ENCODE measurements around the gene TSPAN15. TPM values are rescaled to one million over a fixed set of nuclear protein-coding genes. Genes with fewer than 3 reads are reported as not detected.

The TSPAN15 gene
- total RNA-seq, 1 experiment from 2014 or later = 7.7 TPM

- no CpG with 5 or more reads among the region's 7 CpGs for WGBS (ENCODE audit: extremely low coverage, insufficient read length, low lambda C conversion rate)
- Histone ChIP-seq H2BK20ac (ENCODE audit: low read depth, low read length, poor library complexity, severe bottlenecking) (no peak overlapping the region), H3K9ac (ENCODE audit: extremely low read depth, insufficient read length, low read length) (no peak overlapping the region), H4K5ac (ENCODE audit: insufficient read length, low read depth, low read length) (no peak overlapping the region), H3K23ac (ENCODE audit: insufficient read length, low read depth, low read length) (no peak overlapping the region), H2BK5ac (ENCODE audit: insufficient read length, low read length) (no peak overlapping the region), H3K27me3 (ENCODE audit: insufficient read depth, low read length) (no peaks in the 10 kb centered on the region), H4K91ac (ENCODE audit: insufficient read length, low read depth, low read length) (no peak overlapping the region), H3K4me2 (ENCODE audit: insufficient read depth, insufficient read length, low read length) (no peak overlapping the region), H3K4me1 (ENCODE audit: insufficient read depth, low read length) (peaks cover 8% of the 10 kb centered on the region; the same call in 1 of the 2 replicates), H2AK5ac (ENCODE audit: insufficient read length, low read length) (no peak overlapping the region), H3K79me2 (ENCODE audit: insufficient read depth, low read length) (0 out of 2 replicates have a peak, but pooled peaks cover 2% of the 10 kb centered on the region), H3K27ac (ENCODE audit: insufficient read length, low read depth, low read length) (no peak overlapping the region), H3K14ac (ENCODE audit: insufficient read depth, low read length) (no peak overlapping the region), H3T11ph (ENCODE audit: low read length) (no peak overlapping the region), H3K23me2 (ENCODE audit: insufficient read length, low read depth, low read length, poor library complexity, severe bottlenecking) (no peaks in the 10 kb centered on the region), H3K4ac (ENCODE audit: low read depth, low read length) (no peak overlapping the region), H3K56ac (ENCODE audit: insufficient read length, low read depth, low read length) (no peak overlapping the region), H2BK120ac (ENCODE audit: low read depth, low read length, poor library complexity, severe bottlenecking) (no peak overlapping the region), H2BK12ac (ENCODE audit: insufficient read length, low read depth, low read length) (no peak overlapping the region), H3K9me3 (ENCODE audit: control insufficient read depth, low read depth, low read length) (no peaks in the 10 kb centered on the region), H2AFZ (ENCODE audit: low read length) (no peak overlapping the region), H3K79me1 (ENCODE audit: insufficient read depth, low read depth, low read length, poor library complexity, severe bottlenecking) (no peaks in the 10 kb centered on the region), H3K18ac (ENCODE audit: insufficient read length, low read depth, low read length) (no peak overlapping the region), H2BK15ac (ENCODE audit: low read depth, low read length) (no peak overlapping the region), H4K20me1 (ENCODE audit: control insufficient read depth, insufficient read depth, insufficient read length) (no peaks in the 10 kb centered on the region), H4K8ac (replicated peaks; ENCODE audit: insufficient read length, low read depth, low read length) (no peak overlapping the region)
- no peak for DNase-seq
- Mint-ChIP-seq H3K36me3 (ENCODE audit: insufficient read depth in 1 of 3, low read depth in 3 of 3) (no peaks in the 10 kb centered on the region; a peak in 1 of 7 replicates), H3K9me3 (no peaks in the 10 kb centered on the region), H3K4me3 (no peak overlapping the region), H3K27ac (no peak overlapping the region), H3K27me3 (ENCODE audit: low read depth) (no peaks in the 10 kb centered on the region), H3K4me1 (peaks cover 15 to 19% of the 10 kb centered on the region in 2 experiments)
- TF ChIP-seq, protein P1, sequence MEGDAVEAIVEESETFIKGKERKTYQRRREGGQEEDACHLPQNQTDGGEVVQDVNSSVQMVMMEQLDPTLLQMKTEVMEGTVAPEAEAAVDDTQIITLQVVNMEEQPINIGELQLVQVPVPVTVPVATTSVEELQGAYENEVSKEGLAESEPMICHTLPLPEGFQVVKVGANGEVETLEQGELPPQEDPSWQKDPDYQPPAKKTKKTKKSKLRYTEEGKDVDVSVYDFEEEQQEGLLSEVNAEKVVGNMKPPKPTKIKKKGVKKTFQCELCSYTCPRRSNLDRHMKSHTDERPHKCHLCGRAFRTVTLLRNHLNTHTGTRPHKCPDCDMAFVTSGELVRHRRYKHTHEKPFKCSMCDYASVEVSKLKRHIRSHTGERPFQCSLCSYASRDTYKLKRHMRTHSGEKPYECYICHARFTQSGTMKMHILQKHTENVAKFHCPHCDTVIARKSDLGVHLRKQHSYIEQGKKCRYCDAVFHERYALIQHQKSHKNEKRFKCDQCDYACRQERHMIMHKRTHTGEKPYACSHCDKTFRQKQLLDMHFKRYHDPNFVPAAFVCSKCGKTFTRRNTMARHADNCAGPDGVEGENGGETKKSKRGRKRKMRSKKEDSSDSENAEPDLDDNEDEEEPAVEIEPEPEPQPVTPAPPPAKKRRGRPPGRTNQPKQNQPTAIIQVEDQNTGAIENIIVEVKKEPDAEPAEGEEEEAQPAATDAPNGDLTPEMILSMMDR (conservative IDR thresholded peaks at IDR 0.05) = no peak
Measured at GRCh38 chr10:69464401-69464800, 13.1 kb downstream of the TSPAN15 start.

Measured in H9 (cell line).